Putamen (tissue), 1 donor: ENCODE data around the gene PNPLA4.

Experiments used
- DNase-seq: peaks from one replicate; pipeline ENCODE4 v3.0.0-alpha.2; 2016; ENCODE audit warnings: low spot score

Gene PNPLA4

GRCh38 chrX:7872042-7872441, 55.2 kb downstream of the PNPLA4 start:
- no peak for DNase-seq

GRCh38 chrX:7852166-7852565, 75.0 kb downstream of the PNPLA4 start:
- no peak for DNase-seq
